Measurements from ENCODE around the gene CAMK2A.

DNA sequence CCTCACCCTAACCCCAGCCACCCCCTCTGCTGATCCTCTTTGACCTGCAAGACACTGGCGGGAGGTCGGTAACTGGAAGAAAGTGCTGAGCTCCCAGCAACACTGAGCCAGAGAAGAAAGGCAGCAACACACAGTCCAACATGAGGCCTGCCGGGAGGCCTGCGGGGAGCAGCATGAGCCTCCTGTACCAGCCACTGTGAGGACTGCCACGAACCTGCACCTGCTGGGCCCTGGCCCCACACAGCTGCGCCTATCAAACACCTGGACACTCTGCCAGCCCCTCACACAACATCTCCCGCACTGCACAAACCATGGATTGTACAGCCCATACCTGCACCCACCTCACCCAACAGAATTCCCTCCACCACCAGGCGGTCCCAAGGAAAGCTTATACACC is 18.3 kb downstream of the CAMK2A start:
- TF ChIP-seq, protein P1, sequence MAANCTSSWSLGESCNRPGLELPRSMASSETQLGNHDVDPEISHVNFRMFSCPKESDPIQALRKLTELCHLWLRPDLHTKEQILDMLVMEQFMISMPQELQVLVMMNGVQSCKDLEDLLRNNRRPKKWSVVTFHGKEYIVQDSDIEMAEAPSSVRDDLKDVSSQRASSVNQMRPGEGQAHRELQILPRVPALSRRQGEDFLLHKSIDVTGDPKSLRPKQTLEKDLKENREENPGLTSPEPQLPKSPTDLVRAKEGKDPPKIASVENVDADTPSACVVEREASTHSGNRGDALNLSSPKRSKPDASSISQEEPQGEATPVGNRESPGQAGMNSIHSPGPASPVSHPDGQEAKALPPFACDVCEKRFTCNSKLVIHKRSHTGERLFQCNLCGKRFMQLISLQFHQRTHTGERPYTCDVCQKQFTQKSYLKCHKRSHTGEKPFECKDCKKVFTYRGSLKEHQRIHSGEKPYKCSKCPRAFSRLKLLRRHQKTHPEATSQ (tag by site-specific recombination; IDR thresholded peaks at IDR 0.05) = no peak
- TF ChIP-seq, protein P2, sequence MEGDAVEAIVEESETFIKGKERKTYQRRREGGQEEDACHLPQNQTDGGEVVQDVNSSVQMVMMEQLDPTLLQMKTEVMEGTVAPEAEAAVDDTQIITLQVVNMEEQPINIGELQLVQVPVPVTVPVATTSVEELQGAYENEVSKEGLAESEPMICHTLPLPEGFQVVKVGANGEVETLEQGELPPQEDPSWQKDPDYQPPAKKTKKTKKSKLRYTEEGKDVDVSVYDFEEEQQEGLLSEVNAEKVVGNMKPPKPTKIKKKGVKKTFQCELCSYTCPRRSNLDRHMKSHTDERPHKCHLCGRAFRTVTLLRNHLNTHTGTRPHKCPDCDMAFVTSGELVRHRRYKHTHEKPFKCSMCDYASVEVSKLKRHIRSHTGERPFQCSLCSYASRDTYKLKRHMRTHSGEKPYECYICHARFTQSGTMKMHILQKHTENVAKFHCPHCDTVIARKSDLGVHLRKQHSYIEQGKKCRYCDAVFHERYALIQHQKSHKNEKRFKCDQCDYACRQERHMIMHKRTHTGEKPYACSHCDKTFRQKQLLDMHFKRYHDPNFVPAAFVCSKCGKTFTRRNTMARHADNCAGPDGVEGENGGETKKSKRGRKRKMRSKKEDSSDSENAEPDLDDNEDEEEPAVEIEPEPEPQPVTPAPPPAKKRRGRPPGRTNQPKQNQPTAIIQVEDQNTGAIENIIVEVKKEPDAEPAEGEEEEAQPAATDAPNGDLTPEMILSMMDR (tag by site-specific recombination; IDR thresholded peaks at IDR 0.05) = no peak
- TF ChIP-seq ZNF394 (tag by site-specific recombination; IDR thresholded peaks at IDR 0.05; ENCODE audit: borderline replicate concordance) (no peak), ZNF112 (tag by site-specific recombination; IDR thresholded peaks at IDR 0.05) (no peak), ZNF324 (tag by site-specific recombination; IDR thresholded peaks at IDR 0.05) (no peak), ZNF133 (tag by site-specific recombination; IDR thresholded peaks at IDR 0.05) (no peak), KLF10 (tag by site-specific recombination; IDR thresholded peaks at IDR 0.05) (no peak), PRDM1 (tag by site-specific recombination; IDR thresholded peaks at IDR 0.05) (no peak), ZNF121 (tag by site-specific recombination; IDR thresholded peaks at IDR 0.05) (no peak), ZNF10 (tag by site-specific recombination; IDR thresholded peaks at IDR 0.05) (no peak), ZNF701 (tag by site-specific recombination; IDR thresholded peaks at IDR 0.05) (no peak)
- TF ChIP-seq, protein P3, sequence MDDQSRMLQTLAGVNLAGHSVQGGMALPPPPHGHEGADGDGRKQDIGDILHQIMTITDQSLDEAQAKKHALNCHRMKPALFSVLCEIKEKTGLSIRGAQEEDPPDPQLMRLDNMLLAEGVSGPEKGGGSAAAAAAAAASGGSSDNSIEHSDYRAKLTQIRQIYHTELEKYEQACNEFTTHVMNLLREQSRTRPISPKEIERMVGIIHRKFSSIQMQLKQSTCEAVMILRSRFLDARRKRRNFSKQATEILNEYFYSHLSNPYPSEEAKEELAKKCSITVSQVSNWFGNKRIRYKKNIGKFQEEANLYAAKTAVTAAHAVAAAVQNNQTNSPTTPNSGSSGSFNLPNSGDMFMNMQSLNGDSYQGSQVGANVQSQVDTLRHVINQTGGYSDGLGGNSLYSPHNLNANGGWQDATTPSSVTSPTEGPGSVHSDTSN (CRISPR knock-in tag; IDR thresholded peaks at IDR 0.05) = no peak
- TF ChIP-seq, protein P4, sequence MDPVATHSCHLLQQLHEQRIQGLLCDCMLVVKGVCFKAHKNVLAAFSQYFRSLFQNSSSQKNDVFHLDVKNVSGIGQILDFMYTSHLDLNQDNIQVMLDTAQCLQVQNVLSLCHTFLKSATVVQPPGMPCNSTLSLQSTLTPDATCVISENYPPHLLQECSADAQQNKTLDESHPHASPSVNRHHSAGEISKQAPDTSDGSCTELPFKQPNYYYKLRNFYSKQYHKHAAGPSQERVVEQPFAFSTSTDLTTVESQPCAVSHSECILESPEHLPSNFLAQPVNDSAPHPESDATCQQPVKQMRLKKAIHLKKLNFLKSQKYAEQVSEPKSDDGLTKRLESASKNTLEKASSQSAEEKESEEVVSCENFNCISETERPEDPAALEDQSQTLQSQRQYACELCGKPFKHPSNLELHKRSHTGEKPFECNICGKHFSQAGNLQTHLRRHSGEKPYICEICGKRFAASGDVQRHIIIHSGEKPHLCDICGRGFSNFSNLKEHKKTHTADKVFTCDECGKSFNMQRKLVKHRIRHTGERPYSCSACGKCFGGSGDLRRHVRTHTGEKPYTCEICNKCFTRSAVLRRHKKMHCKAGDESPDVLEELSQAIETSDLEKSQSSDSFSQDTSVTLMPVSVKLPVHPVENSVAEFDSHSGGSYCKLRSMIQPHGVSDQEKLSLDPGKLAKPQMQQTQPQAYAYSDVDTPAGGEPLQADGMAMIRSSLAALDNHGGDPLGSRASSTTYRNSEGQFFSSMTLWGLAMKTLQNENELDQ (tag by site-specific recombination; IDR thresholded peaks at IDR 0.05; ENCODE audit: low read depth) = no peak

All from HEK293 (cell line).